HepG2 (cell line): Measurements from ENCODE around the gene STYXL2. TPM values are rescaled to one million over a fixed set of nuclear protein-coding genes. Genes with fewer than 3 reads are reported as not detected.

Source experiments
- ATAC-seq: fragments of 200-7000 bp; cut with Tn5 transposase; 3 replicates; pipeline ENCODE4 v1.9.1; 2020; ENCODE audit warnings: mild to moderate bottlenecking, moderate library complexity
- BruUV-seq: library from RNA; stranded (reverse); fragments of 400-500 nt; replicated peaks from 2 replicates; lab custom pipeline; 2021; lab: Mats Ljungman, UMichigan
- CTCF ChIA-PET: fragments of 300-600 bp; formaldehyde crosslinking; extraction: SDS; loops from one replicate; lab custom pipeline; 2021; ENCODE audit warnings: low total read pairs, inconsistent platforms, low intra/inter-chr PET ratio; lab: Yijun Ruan, JAX
- POLR2A ChIA-PET: fragments of 350-600 bp; sonication (Branson Sonifier 250); formaldehyde crosslinking; loops from one replicate; lab custom pipeline; 2020; ENCODE audit warnings: antibody characterized with exemption, inconsistent platforms; lab: Yijun Ruan, JAX
- DNase-seq: peaks from one replicate; pipeline ENCODE4 v3.0.0-alpha.2; 2015; ENCODE audit warnings: low spot score
- FAIRE-seq: peaks from 3 replicates; lab custom pipeline; 2011; peaks lifted over from hg19 to GRCh38; lab: Jason Lieb, UNC
- H2AFZ ChIP-seq: one replicate; pipeline ENCODE4 v1.6.1; 2011; ENCODE audit warnings: low read length, inconsistent platforms
- H3K27ac ChIP-seq: fragments of 300-600 bp; 3 replicates; pipeline ENCODE4 v1.8.0; 2011; ENCODE audit warnings: mixed run types, mild to moderate bottlenecking, mixed read lengths, low read length, inconsistent platforms; ENCODE audit not compliant: insufficient read depth; ENCODE audit errors: extremely low read length
- H3K27me3 ChIP-seq, 2 experiments: fragments of 200-600 bp in 1 of 2; 2 replicates in 1 of 2; 3 replicates in 1 of 2; pipeline versions ENCODE4 v1.6.0 to v1.8.0; 2011; ENCODE audit warnings: low read length in 2 of 2, mild to moderate bottlenecking in 2 of 2, moderate library complexity in 2 of 2, inconsistent platforms in 1 of 2; ENCODE audit not compliant: insufficient read depth in 2 of 2, control insufficient read depth in 1 of 2
- H3K36me3 ChIP-seq, 2 experiments: fragments of 200-600 bp in 1 of 2; replicated peaks in 1 of 2; 2 replicates in 1 of 2; 3 replicates in 1 of 2; pipeline versions ENCODE4 v1.5.1 to v1.8.0; 2011; ENCODE audit warnings: low read length in 2 of 2, inconsistent platforms in 1 of 2; ENCODE audit not compliant: insufficient read depth in 2 of 2, control insufficient read depth in 1 of 2
- H3K4me1 ChIP-seq: 2 replicates; pipeline ENCODE4 v1.5.1; 2012; ENCODE audit warnings: low read length, inconsistent platforms; ENCODE audit not compliant: insufficient read depth
- H3K4me2 ChIP-seq: 2 replicates; pipeline ENCODE4 v1.6.0; 2011; ENCODE audit warnings: low read depth, low read length, inconsistent platforms
- H3K4me3 ChIP-seq, 3 experiments: fragments of 200-600 bp in 1 of 3; sonication (generic), shearing (Covaris generic) in 1 of 3; replicated peaks in 1 of 3; 2 replicates each; pipeline ENCODE4 v1.5.1; 2011 to 2016; ENCODE audit warnings: low read length in 3 of 3, inconsistent platforms in 2 of 3, low read depth in 2 of 3, mild to moderate bottlenecking in 2 of 3, control low read depth in 1 of 3, mixed read lengths in 1 of 3; ENCODE audit not compliant: insufficient read depth in 1 of 3
- H3K79me2 ChIP-seq: one replicate; pipeline ENCODE4 v1.6.1; 2011; ENCODE audit warnings: low read length, inconsistent platforms; ENCODE audit not compliant: insufficient read depth
- H3K9ac ChIP-seq: 2 replicates; pipeline ENCODE4 v1.6.0; 2011; ENCODE audit warnings: mild to moderate bottlenecking, low read depth, low read length, inconsistent platforms; ENCODE audit not compliant: insufficient read depth
- H3K9me3 ChIP-seq: 2 replicates; pipeline ENCODE4 v1.5.1; 2012; ENCODE audit warnings: mild to moderate bottlenecking, low read length
- H4K20me1 ChIP-seq: 2 replicates; pipeline ENCODE4 v1.6.0; 2011; ENCODE audit warnings: inconsistent platforms, mild to moderate bottlenecking, low read length, moderate library complexity; ENCODE audit not compliant: insufficient read depth
- CENPT ChIP-seq: sonication (generic); formaldehyde crosslinking; IDR thresholded peaks from 2 replicates; pipeline ENCODE4 v1.8.0; 2022; ENCODE audit warnings: low read depth, mild to moderate bottlenecking, moderate library complexity, missing genetic modification reagents
- DMAP1 ChIP-seq: IDR thresholded peaks from 2 replicates; pipeline ENCODE4 v1.6.1; 2016
- EEA1 ChIP-seq: sonication (generic); formaldehyde crosslinking; IDR thresholded peaks from 2 replicates; pipeline ENCODE4 v1.5.1; 2020; ENCODE audit warnings: mild to moderate bottlenecking, missing genetic modification reagents, borderline replicate concordance
- FIP1L1 ChIP-seq: fragments of 200-400 bp; formaldehyde crosslinking; IDR thresholded peaks from 2 replicates; pipeline ENCODE4 v1.6.1; 2018; ENCODE audit warnings: low read depth, mild to moderate bottlenecking, low read length, moderate library complexity, borderline replicate concordance; ENCODE audit not compliant: insufficient read depth
- HOXD1 ChIP-seq: sonication (generic); formaldehyde crosslinking; IDR thresholded peaks from 2 replicates; pipeline ENCODE4 v1.5.0; 2020; ENCODE audit warnings: missing genetic modification reagents
- MEIS2 ChIP-seq: sonication (generic); formaldehyde crosslinking; IDR thresholded peaks from 2 replicates; pipeline ENCODE4 v1.9.0; 2021; ENCODE audit warnings: mild to moderate bottlenecking, missing genetic modification reagents
- MTA1 ChIP-seq: sonication (generic); formaldehyde crosslinking; IDR thresholded peaks from 2 replicates; pipeline ENCODE4 v1.4.0; 2020; ENCODE audit warnings: missing genetic modification reagents, mild to moderate bottlenecking, borderline replicate concordance
- RBM39 ChIP-seq: fragments of 200-400 bp; formaldehyde crosslinking; IDR thresholded peaks from one replicate; pipeline ENCODE4 v1.6.1; 2018; ENCODE audit warnings: antibody characterized with exemption, mild to moderate bottlenecking, low read depth, low read length; ENCODE audit not compliant: poor library complexity, severe bottlenecking
- RXRB ChIP-seq: IDR thresholded peaks from 2 replicates; pipeline ENCODE4 v1.6.1; 2016; ENCODE audit warnings: borderline replicate concordance, missing genetic modification reagents, missing compliant biosample characterization
- ZBTB14 ChIP-seq: sonication (generic); formaldehyde crosslinking; IDR thresholded peaks from 2 replicates; pipeline ENCODE4 v1.4.0; 2020; ENCODE audit warnings: missing genetic modification reagents
- ZIK1 ChIP-seq: sonication (generic); formaldehyde crosslinking; IDR thresholded peaks from 2 replicates; pipeline ENCODE4 v1.5.0; 2020; ENCODE audit warnings: mild to moderate bottlenecking, low read depth, missing genetic modification reagents, borderline replicate concordance
- ZNF543 ChIP-seq: sonication (generic); formaldehyde crosslinking; IDR thresholded peaks from 2 replicates; pipeline ENCODE4 v1.4.0; 2020; ENCODE audit warnings: mild to moderate bottlenecking, missing genetic modification reagents
- ZNF563 ChIP-seq: sonication (generic); formaldehyde crosslinking; IDR thresholded peaks from 2 replicates; pipeline ENCODE4 v1.8.0; 2022; ENCODE audit warnings: mild to moderate bottlenecking, moderate library complexity, missing genetic modification reagents
- ZNF749 ChIP-seq: sonication (generic); formaldehyde crosslinking; IDR thresholded peaks from 2 replicates; pipeline ENCODE4 v1.8.0; 2022; ENCODE audit warnings: mild to moderate bottlenecking, missing genetic modification reagents, moderate library complexity, borderline replicate concordance
- WGBS: methylation state at CpG from one replicate; pipeline ENCODE4 v1.1.6; 2017; ENCODE audit warnings: low lambda C conversion rate; 5-methylcytosine and 5-hydroxymethylcytosine counted together
- in situ Hi-C: cut with HindIII; loops from 2 replicates; pipeline ENCODE4 v1.10.0; 2017; ENCODE audit warnings: low pct_unique_long_range_greater_than_20kb; ENCODE audit not compliant: extremely low pct_ligation_motif_present
- intact Hi-C: fragments of 100-400 bp; cut with micrococcal nuclease; formaldehyde crosslinking; loops from one replicate; pipeline ENCODE4 v1.10.0; 2022; ENCODE audit not compliant: unreplicated experiment
- polyA plus RNA-seq, 8 experiments: library from polyadenylated mRNA; depleted of rRNA in 3 of 8; stranded (reverse) in 7 of 8; unstranded in 1 of 8; fragments of >200 nt; fragmentation: Illumina TruSeq in 4 of 8; extraction: Trizol in 4 of 8; gene quantifications; 2 replicates each; pipeline versions ENCODE4 v1.2.1 to v1.2.3, GENCODE V29; 2011 to 2016; ENCODE audit warnings: low read depth in 4 of 8, missing spikeins in 1 of 8, mixed read lengths in 1 of 8; ENCODE audit not compliant: insufficient read depth in 1 of 8
- total RNA-seq, 5 experiments: library from RNA; depleted of rRNA; stranded (reverse); fragments of >200 nt; fragmentation: Illumina TruSeq; extraction: Trizol; gene quantifications; 2 replicates each; pipeline ENCODE4 v1.2.3, GENCODE V29; 2016; ENCODE audit warnings: low read depth in 1 of 5
- TF ChIP-seq, protein P1 (sequence below): sonication (generic); formaldehyde crosslinking; conservative IDR thresholded peaks from 2 replicates; pipeline ENCODE4 v1.4.0; 2020; ENCODE audit warnings: missing genetic modification reagents

STYXL2 gene
- total and polyA plus RNA-seq, 2 of the 13 experiments (the other 11 are each of a cell fraction or from before 2014, with no cell fraction given): not detected

DNA sequence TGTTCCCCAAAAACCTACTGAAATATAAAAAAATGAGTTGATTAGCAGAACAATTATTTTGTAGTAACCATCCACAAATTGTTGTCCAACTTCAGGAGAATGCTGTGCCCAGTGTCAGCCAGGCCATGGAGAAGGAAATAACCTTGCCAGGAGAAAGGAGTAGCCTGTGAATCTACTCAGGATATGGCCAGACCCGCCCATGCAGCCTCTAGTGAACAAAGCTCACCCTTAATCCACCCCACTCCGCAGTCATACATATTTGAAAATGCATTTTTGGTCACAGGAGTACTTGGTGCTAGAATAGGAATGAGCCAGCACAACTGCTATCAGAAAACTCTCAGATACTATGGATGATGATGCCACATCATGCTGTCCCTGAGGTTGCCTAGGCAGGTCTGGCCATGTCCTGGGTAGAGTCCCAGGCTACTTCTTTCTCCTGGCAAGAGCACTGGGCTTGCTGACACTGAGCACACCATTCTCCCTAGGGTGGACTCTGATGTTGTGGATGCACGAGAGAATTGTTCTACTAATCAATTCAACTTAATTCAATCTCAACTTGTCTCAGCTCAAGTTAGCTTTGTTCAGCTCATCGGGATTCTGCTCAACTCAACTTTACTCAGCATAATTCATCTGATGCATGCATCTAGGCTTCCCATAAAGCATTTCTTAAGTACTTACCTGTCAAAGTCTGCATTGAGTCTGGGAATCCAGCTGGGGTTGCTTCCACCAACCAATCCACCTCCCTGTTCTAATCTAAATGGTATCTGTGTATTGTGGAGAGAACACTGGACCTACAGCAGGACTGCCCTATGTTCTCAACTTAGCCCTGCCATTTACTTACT, 18.2 kb downstream of the STYXL2 start:
- no TSS peak for BruUV-seq
- H3K4me2 ChIP-seq: no peak overlapping the region
- 0% methylated on average over 4 of the region's 4 CpGs for WGBS
- H3K9ac ChIP-seq: no peak overlapping the region
- TF ChIP-seq ZIK1 (CRISPR knock-in tag): no peak
- TF ChIP-seq CENPT: no peak
- no peak for TF ChIP-seq EEA1 (CRISPR knock-in tag)
- TF ChIP-seq, all 625 proteins: peak for 0
- Histone ChIP-seq H3K79me2 (no peaks in the 10 kb centered on the region), H3K4me1 (peaks cover 9% of the 10 kb centered on the region; the same call in 1 of the 2 replicates), H3K27ac (no peak overlapping the region), H3K4me3 (no peak overlapping the region), H3K9me3 (no peaks in the 10 kb centered on the region), H4K20me1 (no peaks in the 10 kb centered on the region), H3K36me3 (no peaks in the 10 kb centered on the region), H3K27me3 (peaks cover 0 to 5% of the 10 kb centered on the region in 2 experiments; a peak in 1 of 5 replicates), H2AFZ (no peak overlapping the region)
- ChIA-PET POLR2A (no interaction called here), CTCF (no interaction called here)
- no peak for DNase-seq
- no peak for ATAC-seq
- in situ Hi-C loops: no loop called here
- intact Hi-C loops: no loop called here
- no peak for FAIRE-seq

GRCh38 chr1:167114725-167115124, 20.9 kb downstream of the STYXL2 start:
- BruUV-seq: no TSS peak
- no peak overlapping the region for H2AFZ ChIP-seq
- no peak overlapping the region for H3K27ac ChIP-seq
- FAIRE-seq (no peak), DNase-seq (no peak), ATAC-seq (no peak)
- H3K27me3 ChIP-seq: peaks cover 0 to 15% of the 10 kb centered on the region in 2 experiments; a peak in 3 of 5 replicates
- no peaks in the 10 kb centered on the region for H3K4me1 ChIP-seq
- H3K36me3 ChIP-seq: no peaks in the 10 kb centered on the region
- H3K9me3 ChIP-seq: no peaks in the 10 kb centered on the region
- no peaks in the 10 kb centered on the region for H3K79me2 ChIP-seq
- in situ Hi-C loops (no loop called here), intact Hi-C loops (no loop called here)
- H3K9ac ChIP-seq: no peak overlapping the region
- ChIA-PET CTCF (no interaction called here), POLR2A (no interaction called here)
- H3K4me3 ChIP-seq: no peak overlapping the region
- no peak overlapping the region for H3K4me2 ChIP-seq
- H4K20me1 ChIP-seq: no peaks in the 10 kb centered on the region
- TF ChIP-seq HOXD1 (CRISPR knock-in tag) (no peak), MEIS2 (CRISPR knock-in tag) (no peak), FIP1L1 (no peak), ZNF543 (CRISPR knock-in tag) (no peak), RBM39 (no peak), ZNF749 (CRISPR knock-in tag) (no peak), ZNF563 (CRISPR knock-in tag) (no peak), MTA1 (no peak), DMAP1 (no peak), ZBTB14 (CRISPR knock-in tag) (no peak), RXRB (CRISPR knock-in tag) (no peak)
- TF ChIP-seq, protein P1, sequence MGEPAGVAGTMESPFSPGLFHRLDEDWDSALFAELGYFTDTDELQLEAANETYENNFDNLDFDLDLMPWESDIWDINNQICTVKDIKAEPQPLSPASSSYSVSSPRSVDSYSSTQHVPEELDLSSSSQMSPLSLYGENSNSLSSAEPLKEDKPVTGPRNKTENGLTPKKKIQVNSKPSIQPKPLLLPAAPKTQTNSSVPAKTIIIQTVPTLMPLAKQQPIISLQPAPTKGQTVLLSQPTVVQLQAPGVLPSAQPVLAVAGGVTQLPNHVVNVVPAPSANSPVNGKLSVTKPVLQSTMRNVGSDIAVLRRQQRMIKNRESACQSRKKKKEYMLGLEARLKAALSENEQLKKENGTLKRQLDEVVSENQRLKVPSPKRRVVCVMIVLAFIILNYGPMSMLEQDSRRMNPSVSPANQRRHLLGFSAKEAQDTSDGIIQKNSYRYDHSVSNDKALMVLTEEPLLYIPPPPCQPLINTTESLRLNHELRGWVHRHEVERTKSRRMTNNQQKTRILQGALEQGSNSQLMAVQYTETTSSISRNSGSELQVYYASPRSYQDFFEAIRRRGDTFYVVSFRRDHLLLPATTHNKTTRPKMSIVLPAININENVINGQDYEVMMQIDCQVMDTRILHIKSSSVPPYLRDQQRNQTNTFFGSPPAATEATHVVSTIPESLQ (CRISPR knock-in tag): no peak
